AG04450 (cell line): ENCODE results near the gene CHRM2. TPM values are rescaled to one million over a fixed set of nuclear protein-coding genes. Genes with fewer than 3 reads are reported as not detected.

Source experiments
- CTCF ChIA-PET: fragments of 300-600, 350-600 bp; formaldehyde crosslinking; extraction: SDS; loops from one replicate; lab custom pipeline; 2022; ENCODE audit warnings: antibody characterized with exemption, inconsistent platforms; lab: Charles Lee
- POLR2A ChIA-PET: fragments of 350-600 bp; formaldehyde crosslinking; extraction: SDS; loops from one replicate; lab custom pipeline; 2021; ENCODE audit warnings: antibody characterized with exemption, inconsistent platforms; lab: Yijun Ruan, JAX
- DNase-seq: peaks from one replicate; pipeline ENCODE4 v3.0.0-alpha.2; 2011; ENCODE audit warnings: low read depth, low spot score
- H3K27ac ChIP-seq: one replicate; pipeline ENCODE4 v1.5.1; 2012; ENCODE audit warnings: low read depth, low read length, control low read depth
- H3K27me3 ChIP-seq: one replicate; pipeline ENCODE4 v1.6.0; 2012; ENCODE audit warnings: low read length; ENCODE audit not compliant: control insufficient read depth, insufficient read depth
- H3K4me3 ChIP-seq: 2 replicates; pipeline ENCODE4 v1.5.1; 2011; ENCODE audit warnings: mild to moderate bottlenecking, low read depth, low read length, control low read depth
- H3K9me3 ChIP-seq: 2 replicates; pipeline ENCODE4 v1.5.1; 2012; ENCODE audit warnings: low read length; ENCODE audit not compliant: control insufficient read depth, insufficient read depth
- CTCF ChIP-seq: IDR thresholded peaks from 2 replicates; pipeline ENCODE4 v1.5.1; 2011; ENCODE audit warnings: low read depth, low read length, control low read depth, inconsistent platforms
- polyA plus RNA-seq: library from polyadenylated mRNA; depleted of rRNA; stranded (reverse); fragments of >200 nt; gene quantifications from 2 replicates; pipeline ENCODE4 v1.2.3, GENCODE V29; 2011

The CHRM2 gene
- polyA plus RNA-seq, 1 experiment = 85.6 TPM

DNA sequence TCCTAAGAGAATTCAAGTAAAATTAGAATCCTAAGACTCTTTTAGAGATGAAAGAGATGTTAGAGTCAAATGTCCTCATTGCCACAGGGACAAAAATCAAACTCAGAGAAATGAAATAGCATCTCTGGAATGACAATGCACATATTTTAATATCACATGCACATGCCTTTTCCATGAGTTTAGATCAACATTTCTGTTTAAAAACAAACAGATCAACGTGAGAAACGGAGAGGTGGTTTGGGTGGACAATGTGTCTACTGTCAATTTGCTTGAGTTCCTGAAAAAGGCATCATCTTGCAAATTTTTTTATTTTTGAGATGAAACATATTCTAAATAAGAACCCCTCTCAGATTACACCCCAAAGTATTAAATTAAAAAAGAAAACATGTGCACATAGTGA is 130.0 kb downstream of the CHRM2 start:
- Histone ChIP-seq H3K27ac (peak overlapping the region; percentile 81), H3K9me3 (no peaks in the 10 kb centered on the region), H3K4me3 (no peak overlapping the region), H3K27me3 (no peaks in the 10 kb centered on the region)
- DNase-seq = peak; percentile 30
- POLR2A ChIA-PET = interaction anchor here (0.6 kb wide), 1 partner anchor 42 kb away, joined by 3 read pairs; no protein-coding TSS in a partner anchor
- CTCF ChIA-PET = no interaction called here
- no peak for TF ChIP-seq CTCF

DNA sequence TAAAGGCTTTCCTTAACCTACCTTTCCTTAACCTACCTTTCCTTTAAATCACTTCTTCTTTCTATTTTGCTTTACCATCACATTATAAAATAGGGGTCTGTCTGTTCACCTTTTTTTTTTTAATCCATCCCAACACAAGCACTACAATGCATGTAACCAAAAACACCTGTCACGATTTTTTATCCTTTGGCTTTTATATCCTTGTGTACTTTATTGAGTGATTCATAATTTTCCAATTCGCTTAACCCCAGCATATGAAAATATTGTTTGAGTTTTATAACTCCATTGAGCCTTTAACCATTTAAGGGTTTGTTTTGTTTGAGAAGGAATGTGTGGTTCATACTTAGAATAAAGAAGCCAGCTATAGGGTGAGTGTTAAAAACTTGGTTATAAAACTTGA is 132.2 kb downstream of the CHRM2 start:
- Histone ChIP-seq H3K27ac (no peak overlapping the region), H3K27me3 (no peaks in the 10 kb centered on the region), H3K9me3 (no peaks in the 10 kb centered on the region), H3K4me3 (no peak overlapping the region)
- CTCF ChIA-PET = interaction anchor here (0.6 to 1.3 kb wide), 2 partner anchors 11 to 454 kb away, joined by 3 read pairs; no protein-coding TSS in a partner anchor
- POLR2A ChIA-PET = no interaction called here
- no peak for TF ChIP-seq CTCF
- DNase-seq = no peak

- Histone ChIP-seq H3K4me3 (no peak overlapping the region), H3K27ac (peak overlapping the region; percentile 23), H3K9me3 (no peaks in the 10 kb centered on the region), H3K27me3 (no peaks in the 10 kb centered on the region)
- DNase-seq = no peak
- TF ChIP-seq CTCF = no peak
- CTCF ChIA-PET = interaction anchor here (0.6 to 1.3 kb wide), 2 partner anchors 11 to 454 kb away, joined by 3 read pairs; no protein-coding TSS in a partner anchor
- POLR2A ChIA-PET = no interaction called here
Observed at GRCh38 chr7:137001041-137001440, 132.6 kb downstream of the CHRM2 start.

GRCh38 chr7:137001478-137001877 is 133.0 kb downstream of the CHRM2 start:
- TF ChIP-seq CTCF = no peak
- ChIA-PET POLR2A (no interaction called here), CTCF (interaction anchor here (1.3 kb wide), 1 partner anchor 453 kb away, joined by 3 read pairs; no protein-coding TSS in a partner anchor)
- H3K27me3 ChIP-seq = no peaks in the 10 kb centered on the region
- no peak for DNase-seq
- H3K27ac ChIP-seq = peak overlapping the region; percentile 23
- no peaks in the 10 kb centered on the region for H3K9me3 ChIP-seq
- no peak overlapping the region for H3K4me3 ChIP-seq

DNA sequence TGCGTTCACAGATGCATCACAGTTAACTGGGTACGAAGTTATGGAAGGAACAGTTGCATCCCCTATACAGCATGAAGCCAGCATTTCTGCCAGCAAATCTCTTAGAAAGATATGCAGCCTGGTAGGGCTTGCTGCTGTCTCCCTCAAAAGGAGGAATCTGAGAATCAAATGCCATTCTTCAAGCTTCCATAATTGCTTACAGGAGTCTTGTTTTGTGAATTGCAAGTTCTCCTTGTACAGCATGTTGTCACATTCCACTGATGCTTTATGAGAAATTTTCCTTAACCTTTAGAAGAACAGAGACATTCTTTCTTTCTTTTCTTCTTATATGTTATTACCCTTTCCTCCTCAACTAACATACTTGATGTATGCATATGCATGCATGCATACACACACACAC is 134.6 kb downstream of the CHRM2 start:
- H3K27me3 ChIP-seq = no peaks in the 10 kb centered on the region
- POLR2A ChIA-PET = no interaction called here
- CTCF ChIA-PET = no interaction called here
- no peak overlapping the region for H3K4me3 ChIP-seq
- no peaks in the 10 kb centered on the region for H3K9me3 ChIP-seq
- DNase-seq = no peak
- H3K27ac ChIP-seq = no peak overlapping the region
- no peak for TF ChIP-seq CTCF
